NCI-H2107 treated with DMSO at 0.1 percent for 48 hours (cell line): ENCODE data around the gene PCDHGB6.
"Not testable (repeated sequence)": the region's sequence is repeated elsewhere in the genome, so short reads cannot be mapped to it uniquely, and the experiment has no call there.

Source experiments
- DNase-seq: peaks from one replicate; lab custom pipeline; 2025; ENCODE audit not compliant: unreplicated experiment; lab: John Stamatoyannopoulos, UW

Gene PCDHGB6

DNA sequence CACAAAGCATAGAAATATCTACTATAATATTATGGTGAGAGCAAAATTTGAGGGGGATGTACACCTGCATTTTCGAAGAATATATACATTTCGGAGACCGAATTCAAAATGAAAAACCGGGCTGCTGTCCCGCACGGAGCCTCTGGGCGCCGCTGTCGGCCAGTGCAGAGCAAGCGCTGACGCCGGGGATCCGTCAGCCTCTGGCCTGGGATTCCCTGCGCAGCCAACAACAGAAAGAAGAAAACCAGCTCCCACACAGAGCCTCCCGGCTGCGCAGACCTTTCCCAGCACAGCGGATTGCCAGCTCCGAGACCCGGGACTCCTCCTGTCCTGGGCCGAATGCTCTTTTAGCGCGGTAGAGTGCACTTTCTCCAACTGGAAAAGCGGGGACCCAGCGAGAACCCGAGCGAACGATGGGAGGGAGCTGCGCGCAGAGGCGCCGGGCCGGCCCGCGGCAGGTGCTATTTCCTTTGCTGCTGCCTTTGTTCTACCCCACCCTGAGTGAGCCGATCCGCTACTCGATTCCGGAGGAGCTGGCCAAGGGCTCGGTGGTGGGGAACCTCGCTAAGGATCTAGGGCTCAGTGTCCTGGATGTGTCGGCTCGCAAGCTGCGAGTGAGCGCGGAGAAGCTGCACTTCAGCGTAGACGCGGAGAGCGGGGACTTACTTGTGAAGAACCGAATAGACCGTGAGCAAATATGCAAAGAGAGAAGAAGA, at the start of gene PCDHGB6:
TSS of gene PCDHGB6 (plus strand) at position 232 of the 716 bp plus-strand sequence. CDS start at position 414, 182 bp downstream.
- DNase-seq = not testable (repeated sequence)

DNA sequence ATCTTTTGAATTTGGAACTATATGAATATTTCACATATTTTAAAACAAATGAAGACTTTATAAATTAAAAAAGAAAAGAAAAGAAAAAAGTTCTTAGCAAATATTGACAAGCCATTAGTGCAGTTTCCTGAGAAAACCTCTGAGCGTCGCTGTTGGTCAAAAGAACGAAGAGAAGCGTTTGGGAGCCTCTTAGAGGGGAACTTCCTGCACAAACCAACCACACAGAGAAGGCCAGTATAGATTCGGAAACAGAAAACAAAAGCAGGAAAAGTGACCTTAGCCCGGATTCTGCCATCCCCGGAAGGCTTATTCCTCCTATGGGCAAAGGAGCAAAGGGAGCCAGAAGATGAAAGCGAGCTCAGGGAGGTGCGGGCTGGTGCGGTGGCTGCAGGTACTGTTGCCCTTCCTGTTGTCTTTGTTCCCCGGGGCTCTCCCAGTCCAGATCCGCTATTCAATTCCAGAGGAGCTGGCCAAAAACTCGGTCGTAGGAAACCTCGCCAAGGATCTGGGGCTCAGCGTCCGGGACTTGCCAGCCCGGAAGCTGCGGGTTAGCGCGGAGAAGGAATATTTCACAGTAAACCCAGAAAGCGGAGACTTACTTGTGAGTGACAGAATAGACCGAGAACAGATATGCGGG, 47.9 kb upstream of the PCDHGB6 start, which contains the start of gene PCDHGB2:
TSS of gene PCDHGB2 (plus strand) at position 205 of the 637 bp plus-strand sequence. CDS start at position 347, 142 bp downstream.
- DNase-seq = no peak

DNA sequence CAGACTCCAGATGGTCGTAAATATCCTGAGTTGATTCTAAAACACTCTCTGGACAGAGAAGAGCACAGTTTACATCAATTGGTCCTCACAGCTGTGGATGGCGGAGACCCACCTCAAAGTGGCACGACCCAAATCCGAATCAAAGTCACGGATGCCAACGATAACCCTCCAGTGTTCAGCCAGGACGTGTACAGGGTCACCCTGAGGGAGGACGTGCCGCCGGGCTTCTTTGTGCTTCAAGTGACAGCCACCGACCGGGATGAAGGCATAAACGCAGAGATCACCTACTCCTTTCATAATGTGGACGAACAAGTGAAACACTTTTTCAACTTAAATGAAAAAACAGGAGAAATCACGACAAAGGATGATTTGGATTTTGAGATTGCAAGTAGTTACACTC, 47.1 kb upstream of the PCDHGB6 start:
- no peak for DNase-seq

DNA sequence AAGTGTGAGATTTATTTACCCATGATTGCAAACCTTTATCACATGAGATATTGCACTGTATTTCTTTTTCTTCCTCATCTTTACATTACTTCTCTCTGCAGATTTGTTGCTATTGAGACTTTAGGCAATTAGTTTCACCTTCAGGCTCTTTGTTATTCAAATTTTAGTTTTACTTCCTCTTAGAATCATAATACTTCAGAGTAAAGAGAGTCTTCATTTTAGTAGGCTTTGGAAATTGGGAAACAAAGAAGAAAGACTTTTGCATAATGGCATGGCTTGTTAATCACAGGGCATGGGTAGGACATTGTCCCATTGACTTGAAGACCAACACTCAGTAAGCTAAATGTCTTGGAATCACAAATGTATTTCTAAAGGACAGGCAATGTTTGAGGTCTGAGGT, 45.1 kb upstream of the PCDHGB6 start:
- DNase-seq = no peak

DNA sequence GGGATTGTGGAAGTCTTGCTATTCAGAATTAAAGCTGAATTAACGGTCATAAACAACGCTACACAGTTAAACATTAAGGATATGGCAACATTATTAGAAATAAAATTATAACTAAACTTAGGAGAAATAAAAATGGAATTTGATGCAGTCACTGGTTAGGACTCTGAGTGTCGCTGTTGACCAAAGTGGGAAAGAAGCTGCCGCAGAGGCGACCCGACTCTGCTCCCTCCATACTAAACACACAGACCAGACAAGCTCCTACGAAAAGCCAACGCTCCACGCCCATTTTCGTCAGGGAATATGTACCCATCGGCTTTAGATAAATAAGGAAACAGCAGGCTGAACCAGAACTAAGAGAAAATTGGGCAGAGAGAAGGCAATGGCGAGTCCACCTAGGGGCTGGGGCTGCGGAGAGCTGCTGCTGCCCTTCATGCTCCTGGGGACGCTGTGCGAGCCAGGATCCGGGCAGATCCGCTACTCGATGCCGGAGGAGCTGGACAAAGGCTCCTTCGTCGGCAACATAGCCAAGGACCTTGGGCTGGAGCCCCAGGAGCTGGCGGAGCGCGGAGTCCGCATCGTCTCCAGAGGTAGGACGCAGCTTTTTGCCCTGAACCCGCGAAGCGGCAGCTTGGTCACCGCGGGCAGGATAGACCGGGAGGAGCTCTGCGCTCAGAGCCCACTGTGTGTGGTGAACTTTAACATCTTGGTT, 43.7 kb upstream of the PCDHGB6 start, which contains the start of gene PCDHGA5:
TSS of gene PCDHGA5 (plus strand) at position 211 of the 709 bp plus-strand sequence. CDS start at position 380, 169 bp downstream.
- DNase-seq = no peak

DNA sequence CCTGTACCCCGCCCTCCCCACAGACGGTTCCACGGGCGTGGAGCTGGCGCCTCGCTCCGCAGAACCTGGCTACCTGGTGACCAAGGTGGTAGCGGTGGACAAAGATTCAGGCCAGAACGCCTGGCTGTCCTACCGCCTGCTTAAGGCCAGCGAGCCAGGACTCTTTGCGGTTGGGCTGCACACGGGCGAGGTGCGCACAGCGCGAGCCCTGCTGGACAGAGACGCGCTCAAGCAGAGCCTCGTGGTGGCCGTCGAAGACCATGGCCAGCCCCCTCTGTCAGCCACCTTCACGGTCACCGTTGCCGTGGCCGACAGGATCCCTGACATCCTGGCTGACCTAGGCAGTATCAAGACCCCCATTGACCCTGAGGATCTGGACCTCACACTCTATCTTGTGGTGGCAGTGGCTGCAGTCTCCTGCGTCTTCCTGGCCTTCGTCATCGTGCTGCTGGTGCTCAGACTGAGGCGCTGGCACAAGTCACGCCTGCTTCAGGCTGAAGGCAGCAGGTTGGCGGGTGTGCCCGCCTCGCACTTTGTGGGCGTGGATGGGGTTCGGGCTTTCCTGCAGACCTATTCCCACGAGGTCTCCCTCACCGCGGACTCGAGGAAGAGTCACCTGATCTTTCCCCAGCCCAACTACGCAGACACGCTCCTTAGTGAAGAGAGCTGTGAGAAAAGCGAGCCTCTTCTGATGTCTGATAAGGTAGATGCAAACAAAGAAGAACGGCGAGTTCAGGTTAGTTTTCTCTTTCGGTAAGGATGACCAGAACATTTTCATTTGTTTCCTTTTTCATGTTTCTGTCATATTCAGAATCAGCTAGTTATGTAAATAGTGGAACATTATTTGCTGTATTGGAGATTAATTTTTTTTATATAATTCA, 41.6 kb upstream of the PCDHGB6 start:
- DNase-seq = no peak

DNA sequence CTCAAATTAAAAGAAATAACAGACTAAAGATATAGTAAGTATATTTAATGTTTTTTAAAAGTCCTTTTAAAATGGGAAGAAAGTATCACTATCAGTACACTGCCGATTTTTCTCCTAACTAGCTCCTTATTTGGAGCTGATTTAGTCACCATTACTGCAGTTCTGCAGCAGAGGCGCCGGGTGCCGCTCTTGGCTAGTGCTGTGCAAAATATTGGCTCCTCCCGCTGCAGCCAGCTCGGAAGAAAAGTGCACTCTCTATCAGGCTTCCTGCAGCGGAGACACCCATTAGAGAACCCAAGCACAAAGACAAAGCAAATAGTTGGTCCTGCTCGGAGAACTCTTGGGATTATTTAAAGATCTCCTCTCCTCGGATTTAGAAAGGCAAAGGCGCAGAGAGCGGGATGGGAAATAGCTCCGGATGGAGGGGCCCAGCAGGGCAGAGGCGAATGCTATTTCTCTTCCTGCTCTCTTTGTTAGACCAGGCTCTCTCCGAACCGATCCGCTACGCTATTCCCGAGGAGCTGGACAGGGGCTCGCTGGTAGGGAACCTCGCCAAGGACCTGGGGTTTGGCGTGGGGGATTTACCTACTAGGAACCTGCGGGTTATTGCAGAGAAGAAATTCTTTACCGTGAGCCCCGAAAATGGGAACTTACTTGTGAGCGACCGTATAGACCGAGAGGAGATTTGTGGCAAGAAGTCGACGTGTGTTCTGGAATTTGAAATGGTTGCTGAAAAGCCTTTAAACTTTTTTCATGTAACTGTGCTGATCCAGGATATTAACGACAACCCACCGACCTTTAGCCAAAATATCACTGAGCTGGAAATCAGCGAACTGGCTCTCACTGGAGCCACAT, 37.6 kb upstream of the PCDHGB6 start, which contains the start of gene PCDHGB3:
TSS of gene PCDHGB3 (plus strand) at position 249 of the 855 bp plus-strand sequence. CDS start at position 402, 153 bp downstream.
- DNase-seq = no peak

DNA sequence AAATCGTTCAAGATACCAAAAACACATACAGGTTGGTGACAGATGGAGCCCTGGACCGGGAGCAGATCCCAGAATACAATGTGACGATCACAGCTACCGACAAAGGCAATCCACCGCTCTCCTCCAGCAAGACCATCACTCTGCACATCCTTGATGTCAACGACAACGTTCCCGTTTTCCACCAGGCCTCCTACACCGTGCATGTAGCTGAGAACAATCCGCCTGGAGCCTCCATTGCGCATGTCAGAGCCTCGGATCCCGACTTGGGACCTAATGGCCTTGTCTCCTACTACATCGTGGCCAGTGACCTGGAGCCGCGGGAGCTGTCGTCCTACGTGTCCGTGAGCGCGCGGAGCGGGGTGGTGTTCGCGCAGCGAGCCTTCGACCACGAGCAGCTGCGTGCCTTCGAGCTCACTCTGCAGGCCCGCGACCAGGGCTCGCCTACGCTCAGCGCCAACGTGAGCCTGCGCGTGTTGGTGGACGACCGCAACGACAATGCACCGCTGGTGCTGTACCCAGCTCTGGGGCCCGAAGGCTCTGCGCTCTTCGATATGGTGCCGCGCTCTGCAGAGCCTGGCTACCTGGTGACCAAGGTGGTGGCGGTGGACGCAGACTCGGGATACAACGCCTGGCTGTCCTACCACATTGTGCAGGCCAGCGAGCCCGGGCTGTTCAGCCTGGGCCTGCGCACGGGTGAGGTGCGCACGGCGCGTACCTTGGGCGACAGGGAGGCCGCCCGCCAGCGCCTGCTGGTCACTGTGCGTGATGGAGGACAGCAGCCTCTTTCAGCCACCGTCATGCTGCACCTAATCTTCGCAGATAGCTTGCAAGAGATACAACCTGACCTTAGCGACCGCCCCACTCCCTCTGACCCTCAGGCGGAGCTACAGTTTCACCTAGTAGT, 36.0 kb upstream of the PCDHGB6 start:
- DNase-seq = no peak

DNA sequence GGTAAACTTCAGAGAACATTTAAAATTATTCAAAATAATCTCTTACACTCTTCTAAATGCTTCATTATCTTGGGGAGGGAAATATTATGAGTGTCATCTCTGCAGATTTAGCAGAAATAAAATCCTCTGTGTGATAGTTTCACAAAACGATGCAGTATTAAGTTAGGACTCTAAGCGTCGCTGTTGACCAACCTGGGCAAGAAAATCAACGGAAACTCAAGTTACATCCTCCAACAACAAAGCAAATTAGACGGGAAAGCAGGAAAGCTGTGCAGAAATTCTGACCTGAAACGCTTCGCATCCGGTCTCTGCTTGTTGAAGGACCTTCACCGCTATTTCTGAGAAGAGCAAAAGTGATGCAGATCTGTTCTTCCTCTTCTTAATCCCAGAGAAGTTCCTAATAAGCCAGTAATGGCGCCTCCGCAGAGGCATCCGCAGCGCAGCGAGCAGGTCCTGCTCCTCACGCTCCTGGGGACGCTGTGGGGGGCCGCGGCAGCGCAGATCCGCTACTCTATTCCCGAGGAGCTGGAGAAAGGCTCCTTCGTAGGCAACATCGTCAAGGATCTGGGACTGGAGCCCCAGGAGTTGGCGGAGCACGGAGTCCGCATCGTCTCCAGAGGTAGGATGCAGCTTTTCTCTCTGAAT, 34.0 kb upstream of the PCDHGB6 start, which contains the start of gene PCDHGA6:
TSS of gene PCDHGA6 (plus strand) at position 219 of the 645 bp plus-strand sequence. CDS start at position 412, 193 bp downstream.
- no peak for DNase-seq

DNA sequence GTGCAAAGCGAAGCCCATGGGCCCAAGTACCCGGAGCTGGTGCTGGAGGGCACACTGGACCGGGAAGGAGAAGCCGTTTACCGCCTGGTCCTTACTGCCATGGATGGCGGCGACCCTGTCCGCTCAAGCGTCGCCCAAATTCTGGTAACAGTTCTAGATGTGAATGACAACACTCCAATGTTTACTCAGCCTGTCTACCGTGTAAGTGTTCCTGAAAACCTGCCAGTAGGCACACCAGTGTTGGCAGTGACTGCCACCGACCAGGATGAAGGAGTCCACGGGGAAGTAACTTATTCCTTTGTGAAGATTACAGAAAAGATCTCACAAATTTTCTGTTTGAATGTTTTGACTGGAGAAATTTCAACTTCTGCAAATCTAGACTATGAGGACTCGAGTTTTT, 33.2 kb upstream of the PCDHGB6 start:
- DNase-seq = no peak

DNA sequence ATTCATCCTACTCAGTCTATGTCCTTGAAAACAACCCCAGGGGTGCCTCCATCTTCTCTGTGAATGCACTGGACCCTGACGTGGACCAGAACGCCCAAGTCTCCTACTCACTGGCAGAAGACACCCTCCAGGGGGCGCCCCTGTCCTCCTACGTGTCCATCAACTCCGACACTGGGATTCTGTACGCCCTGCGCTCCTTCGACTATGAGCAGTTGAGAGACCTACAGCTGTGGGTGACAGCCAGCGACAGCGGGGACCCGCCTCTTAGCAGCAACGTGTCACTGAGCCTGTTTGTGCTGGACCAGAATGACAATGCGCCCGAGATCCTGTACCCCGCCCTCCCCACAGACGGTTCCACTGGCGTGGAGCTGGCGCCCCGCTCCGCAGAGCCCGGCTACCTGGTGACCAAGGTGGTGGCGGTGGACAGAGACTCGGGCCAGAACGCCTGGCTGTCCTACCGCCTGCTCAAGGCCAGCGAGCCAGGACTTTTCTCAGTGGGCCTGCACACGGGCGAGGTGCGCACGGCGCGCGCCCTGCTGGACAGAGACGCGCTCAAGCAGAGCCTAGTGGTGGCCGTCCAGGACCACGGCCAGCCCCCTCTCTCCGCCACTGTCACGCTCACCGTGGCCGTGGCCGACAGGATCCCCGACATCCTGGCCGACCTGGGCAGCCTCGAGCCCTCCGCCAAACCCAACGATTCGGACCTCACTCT, 32.2 kb upstream of the PCDHGB6 start:
- not testable (repeated sequence) for DNase-seq

DNA sequence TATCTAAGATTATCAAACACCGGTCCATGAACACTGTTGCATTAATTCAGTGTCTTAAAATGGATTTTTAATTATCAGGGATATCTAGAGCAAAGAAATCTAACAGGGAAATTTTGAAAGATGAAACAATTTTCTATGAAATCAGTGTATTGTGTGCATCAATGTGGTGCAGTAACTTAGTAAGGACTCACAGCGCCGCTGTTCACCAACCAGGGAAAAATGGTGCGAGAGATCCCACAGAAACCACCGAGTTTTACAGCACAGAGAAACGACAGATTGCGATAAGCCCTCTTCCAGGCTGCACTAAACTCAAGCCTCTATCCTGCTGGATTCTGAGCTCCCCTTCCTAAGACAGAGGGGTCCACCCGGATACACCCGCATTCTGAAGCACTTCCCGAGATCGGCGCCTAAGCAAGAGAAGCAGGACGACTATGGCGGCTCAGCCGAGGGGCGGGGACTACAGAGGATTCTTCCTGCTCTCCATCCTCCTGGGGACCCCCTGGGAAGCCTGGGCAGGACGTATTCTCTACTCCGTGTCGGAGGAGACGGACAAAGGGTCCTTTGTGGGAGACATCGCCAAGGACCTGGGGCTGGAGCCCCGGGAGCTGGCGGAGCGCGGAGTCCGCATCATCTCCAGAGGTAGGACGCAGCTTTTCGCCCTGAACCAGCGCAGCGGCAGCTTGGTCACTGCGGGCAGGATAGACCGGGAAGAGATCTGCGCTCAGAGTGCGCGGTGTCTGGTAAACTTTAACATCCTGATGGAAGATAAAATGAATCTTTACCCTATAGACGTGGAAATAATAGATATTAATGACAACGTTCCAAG, 25.1 kb upstream of the PCDHGB6 start, which contains the start of gene PCDHGA7:
TSS of gene PCDHGA7 (plus strand) at position 274 of the 826 bp plus-strand sequence. CDS start at position 432, 158 bp downstream.
- DNase-seq = no peak

DNA sequence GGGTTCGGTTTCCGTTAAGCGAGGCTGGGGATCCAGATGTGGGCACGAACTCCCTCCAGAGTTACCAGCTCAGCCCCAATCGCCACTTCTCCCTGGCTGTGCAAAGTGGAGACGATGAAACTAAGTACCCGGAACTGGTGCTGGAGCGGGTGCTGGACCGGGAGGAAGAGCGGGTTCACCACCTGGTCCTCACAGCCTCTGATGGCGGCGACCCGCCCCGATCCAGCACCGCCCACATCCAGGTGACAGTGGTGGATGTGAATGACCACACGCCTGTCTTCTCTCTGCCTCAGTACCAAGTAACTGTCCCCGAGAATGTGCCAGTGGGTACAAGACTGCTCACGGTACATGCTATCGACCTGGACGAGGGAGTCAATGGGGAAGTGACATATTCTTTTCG, 24.5 kb upstream of the PCDHGB6 start:
- DNase-seq = no peak

DNA sequence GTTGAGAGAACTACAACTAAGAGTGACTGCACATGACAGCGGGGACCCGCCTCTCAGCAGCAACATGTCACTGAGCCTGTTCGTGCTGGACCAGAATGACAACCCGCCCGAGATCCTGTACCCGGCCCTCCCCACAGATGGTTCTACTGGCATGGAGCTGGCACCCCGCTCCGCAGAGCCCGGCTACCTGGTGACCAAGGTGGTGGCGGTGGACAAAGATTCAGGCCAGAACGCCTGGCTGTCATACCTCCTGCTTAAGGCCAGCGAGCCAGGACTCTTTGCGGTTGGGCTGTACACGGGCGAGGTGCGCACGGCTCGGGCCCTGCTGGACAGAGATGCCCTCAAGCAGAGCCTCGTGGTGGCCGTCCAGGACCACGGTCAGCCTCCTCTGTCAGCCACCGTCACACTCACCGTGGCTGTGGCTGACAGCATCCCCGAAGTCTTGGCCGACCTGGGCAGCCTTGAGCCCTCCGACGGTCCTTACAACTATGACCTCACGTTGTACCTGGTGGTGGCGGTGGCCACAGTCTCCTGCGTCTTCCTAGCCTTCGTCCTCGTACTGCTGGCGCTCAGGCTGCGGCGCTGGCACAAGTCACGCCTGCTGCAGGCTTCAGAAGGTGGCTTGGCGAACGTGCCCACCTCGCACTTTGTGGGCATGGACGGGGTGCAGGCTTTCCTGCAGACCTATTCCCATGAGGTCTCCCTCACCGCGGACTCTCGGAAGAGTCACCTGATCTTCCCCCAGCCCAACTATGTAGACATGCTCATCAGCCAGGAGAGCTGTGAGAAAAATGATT, 23.2 kb upstream of the PCDHGB6 start:
- DNase-seq = no peak

DNA sequence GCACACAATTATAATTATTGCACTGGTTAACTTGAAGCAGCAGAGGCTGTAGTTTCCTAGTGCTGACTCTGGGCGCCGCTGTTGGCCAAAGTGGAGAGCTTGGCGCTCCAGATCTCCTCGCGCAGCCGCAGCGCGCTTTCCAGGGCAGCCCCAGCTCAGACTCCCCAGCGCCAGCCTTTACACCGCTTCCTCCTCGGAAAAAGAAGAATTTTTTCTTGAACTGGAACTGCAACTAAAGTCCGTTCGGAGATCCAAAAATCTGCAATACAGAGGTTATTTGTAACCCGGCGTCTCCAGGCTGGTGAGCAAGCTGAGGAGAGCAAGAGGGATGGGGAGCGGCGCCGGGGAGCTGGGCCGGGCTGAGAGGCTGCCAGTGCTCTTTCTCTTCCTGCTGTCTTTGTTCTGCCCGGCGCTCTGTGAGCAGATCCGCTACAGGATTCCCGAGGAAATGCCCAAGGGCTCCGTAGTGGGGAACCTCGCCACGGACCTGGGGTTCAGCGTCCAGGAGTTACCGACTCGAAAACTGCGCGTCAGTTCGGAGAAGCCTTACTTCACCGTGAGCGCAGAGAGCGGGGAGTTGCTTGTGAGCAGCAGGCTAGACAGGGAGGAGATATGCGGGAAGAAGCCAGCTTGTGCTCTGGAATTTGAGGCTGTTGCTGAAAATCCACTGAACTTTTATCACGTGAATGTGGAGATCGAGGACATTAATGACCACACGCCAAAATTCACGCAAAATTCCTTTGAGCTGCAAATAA, 20.1 kb upstream of the PCDHGB6 start, which contains the start of gene PCDHGB4:
TSS of gene PCDHGB4 (plus strand) at position 142 of the 755 bp plus-strand sequence. CDS start at position 329, 187 bp downstream.
- DNase-seq = not testable (repeated sequence)
